ENCODE measurements around the gene PABPC1L. TPM values are rescaled to one million over a fixed set of nuclear protein-coding genes. Genes with fewer than 3 reads are reported as not detected.

PABPC1L gene
- total RNA-seq, 4 donors from 2014 or later: 2.0 to 5.9 (median 2.9) TPM

GRCh38 chr20:44888226-44889103 lies 21.4 kb upstream of the PABPC1L start:
- no peak for DNase-seq (ENCODE audit: extremely low spot score)
- intact Hi-C loops (cut with DNase I): loop anchor here (5.0 to 10.0 kb wide), 2 partner anchors 79 to 674 kb away; partner anchors contain the start of genes OSER1 and STK4
- no peak overlapping the region for H3K27ac ChIP-seq (replicated peaks in 1 of 4)
- TF ChIP-seq CTCF (IDR thresholded peaks at IDR 0.05) (peak in 1 of 3 experiments; percentile 29), POLR2AphosphoS5 (IDR thresholded peaks at IDR 0.05) (no peak)
- no peaks in the 10 kb centered on the region for H3K9me3 ChIP-seq
- WGBS: 61% methylated on average over 6 of the region's 6 CpGs
- H3K4me3 ChIP-seq: no peak overlapping the region
- H3K4me1 ChIP-seq: peaks cover 61 to 75% (median 70%) of the 10 kb centered on the region in 4 donors
- H3K36me3 ChIP-seq: peaks cover 0 to 6% (median 0%) of the 10 kb centered on the region in 4 donors
- H3K27me3 ChIP-seq: no peaks in the 10 kb centered on the region

- H3K4me3 ChIP-seq: no peak overlapping the region
- H3K4me1 ChIP-seq: peaks cover 70 to 89% (median 80%) of the 10 kb centered on the region in 4 donors
- H3K27me3 ChIP-seq: no peaks in the 10 kb centered on the region
- no peaks in the 10 kb centered on the region for H3K9me3 ChIP-seq
- DNase-seq (ENCODE audit: extremely low spot score): no peak
- intact Hi-C loops (cut with DNase I): no loop called here
- WGBS: 84% methylated on average over 1 of the region's 1 CpG
- no peak overlapping the region for H3K27ac ChIP-seq (replicated peaks in 1 of 4)
- peaks cover 0 to 9% (median 0%) of the 10 kb centered on the region in 4 donors for H3K36me3 ChIP-seq
- no peak for TF ChIP-seq POLR2A (IDR thresholded peaks at IDR 0.05; ENCODE audit: low read depth)
- TF ChIP-seq POLR2AphosphoS5 (IDR thresholded peaks at IDR 0.05): no peak
- TF ChIP-seq EP300 (IDR thresholded peaks at IDR 0.05): no peak
- TF ChIP-seq CTCF (IDR thresholded peaks at IDR 0.05): no peak
These were observed 18.0 kb upstream of the PABPC1L start for GRCh38 chr20:44891826-44892225.

- intact Hi-C loops (cut with DNase I): no loop called here
- Histone ChIP-seq H3K27me3 (no peaks in the 10 kb centered on the region), H3K4me3 (no peak overlapping the region), H3K36me3 (peaks cover 0 to 6% (median 0%) of the 10 kb centered on the region in 4 donors), H3K9me3 (no peaks in the 10 kb centered on the region), H3K27ac (replicated peaks in 1 of 4) (no peak overlapping the region), H3K4me1 (peaks cover 53 to 82% (median 73%) of the 10 kb centered on the region in 4 donors)
- 69% methylated on average over 2 of the region's 2 CpGs for WGBS
- DNase-seq (ENCODE audit: extremely low spot score): no peak
- TF ChIP-seq CTCF (IDR thresholded peaks at IDR 0.05) (no peak), EP300 (IDR thresholded peaks at IDR 0.05) (no peak), POLR2AphosphoS5 (IDR thresholded peaks at IDR 0.05) (no peak), POLR2A (IDR thresholded peaks at IDR 0.05; ENCODE audit: low read depth) (no peak)
These were observed 14.9 kb upstream of the PABPC1L start for GRCh38 chr20:44894959-44895358.

GRCh38 chr20:44896583-44896982 lies 13.3 kb upstream of the PABPC1L start:
- Histone ChIP-seq H3K36me3 (peaks cover 0 to 13% (median 8%) of the 10 kb centered on the region in 4 donors), H3K9me3 (no peaks in the 10 kb centered on the region), H3K4me1 (peaks cover 48 to 82% (median 69%) of the 10 kb centered on the region in 4 donors), H3K4me3 (no peak overlapping the region), H3K27me3 (no peaks in the 10 kb centered on the region), H3K27ac (replicated peaks in 1 of 4) (peak overlapping the region in 1 of 4 donors; percentile 7)
- intact Hi-C loops (cut with DNase I): no loop called here
- WGBS: 85% methylated on average over 1 of the region's 1 CpG
- no peak for DNase-seq (ENCODE audit: extremely low spot score)
- TF ChIP-seq POLR2AphosphoS5 (IDR thresholded peaks at IDR 0.05) (no peak), POLR2A (IDR thresholded peaks at IDR 0.05; ENCODE audit: low read depth) (no peak), CTCF (IDR thresholded peaks at IDR 0.05) (no peak), EP300 (IDR thresholded peaks at IDR 0.05) (no peak)
